PFSK-1 (cell line): ENCODE results near the gene B3GAT2.

ENCODE experiments used
- FOXP2 ChIP-seq: optimal IDR thresholded peaks from 2 replicates; pipeline ENCODE3; 2011; ENCODE audit warnings: borderline replicate concordance, control low read depth, inconsistent platforms; ENCODE audit not compliant: insufficient read depth; ENCODE audit errors: extremely low read length, extremely low read depth
- POLR2AphosphoS5 ChIP-seq: IDR thresholded peaks from 2 replicates; pipeline ENCODE4 v1.6.1; 2012; ENCODE audit warnings: low read depth, mild to moderate bottlenecking, control low read depth, low read length, moderate library complexity
- SIN3A ChIP-seq: IDR thresholded peaks from 2 replicates; pipeline ENCODE4 v1.6.1; 2012; ENCODE audit warnings: mild to moderate bottlenecking, low read length, moderate library complexity, borderline replicate concordance; ENCODE audit not compliant: insufficient read depth
- TAF1 ChIP-seq: IDR thresholded peaks from 2 replicates; pipeline ENCODE4 v1.6.1; 2012; ENCODE audit warnings: low read length, control low read depth, borderline replicate concordance; ENCODE audit not compliant: insufficient read depth
- TF ChIP-seq, protein P1 (sequence below), 2 experiments: IDR thresholded peaks; 2 replicates each; pipeline versions ENCODE4 v1.6.1 to v1.8.0; 2011 to 2012; ENCODE audit warnings: low read depth in 2 of 2, low read length in 2 of 2, control low read depth in 1 of 2, inconsistent platforms in 1 of 2, mild to moderate bottlenecking in 1 of 2, moderate library complexity in 1 of 2; ENCODE audit not compliant: insufficient read depth in 1 of 2

B3GAT2 gene

GRCh38 chr6:70886071-70886470, 70.8 kb downstream of the B3GAT2 start:
- no peak for TF ChIP-seq POLR2AphosphoS5
- TF ChIP-seq TAF1: no peak
- no peak for TF ChIP-seq SIN3A
- TF ChIP-seq FOXP2: no peak
- TF ChIP-seq, protein P1, sequence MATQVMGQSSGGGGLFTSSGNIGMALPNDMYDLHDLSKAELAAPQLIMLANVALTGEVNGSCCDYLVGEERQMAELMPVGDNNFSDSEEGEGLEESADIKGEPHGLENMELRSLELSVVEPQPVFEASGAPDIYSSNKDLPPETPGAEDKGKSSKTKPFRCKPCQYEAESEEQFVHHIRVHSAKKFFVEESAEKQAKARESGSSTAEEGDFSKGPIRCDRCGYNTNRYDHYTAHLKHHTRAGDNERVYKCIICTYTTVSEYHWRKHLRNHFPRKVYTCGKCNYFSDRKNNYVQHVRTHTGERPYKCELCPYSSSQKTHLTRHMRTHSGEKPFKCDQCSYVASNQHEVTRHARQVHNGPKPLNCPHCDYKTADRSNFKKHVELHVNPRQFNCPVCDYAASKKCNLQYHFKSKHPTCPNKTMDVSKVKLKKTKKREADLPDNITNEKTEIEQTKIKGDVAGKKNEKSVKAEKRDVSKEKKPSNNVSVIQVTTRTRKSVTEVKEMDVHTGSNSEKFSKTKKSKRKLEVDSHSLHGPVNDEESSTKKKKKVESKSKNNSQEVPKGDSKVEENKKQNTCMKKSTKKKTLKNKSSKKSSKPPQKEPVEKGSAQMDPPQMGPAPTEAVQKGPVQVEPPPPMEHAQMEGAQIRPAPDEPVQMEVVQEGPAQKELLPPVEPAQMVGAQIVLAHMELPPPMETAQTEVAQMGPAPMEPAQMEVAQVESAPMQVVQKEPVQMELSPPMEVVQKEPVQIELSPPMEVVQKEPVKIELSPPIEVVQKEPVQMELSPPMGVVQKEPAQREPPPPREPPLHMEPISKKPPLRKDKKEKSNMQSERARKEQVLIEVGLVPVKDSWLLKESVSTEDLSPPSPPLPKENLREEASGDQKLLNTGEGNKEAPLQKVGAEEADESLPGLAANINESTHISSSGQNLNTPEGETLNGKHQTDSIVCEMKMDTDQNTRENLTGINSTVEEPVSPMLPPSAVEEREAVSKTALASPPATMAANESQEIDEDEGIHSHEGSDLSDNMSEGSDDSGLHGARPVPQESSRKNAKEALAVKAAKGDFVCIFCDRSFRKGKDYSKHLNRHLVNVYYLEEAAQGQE (IDR thresholded peaks at IDR 0.05; ENCODE audit: insufficient read depth in 1 of 2, low read depth in 2 of 2, low read length in 2 of 2): no peak

- TF ChIP-seq FOXP2 (no peak), POLR2AphosphoS5 (no peak), TAF1 (no peak), SIN3A (no peak)
- TF ChIP-seq, protein P1 (IDR thresholded peaks at IDR 0.05; ENCODE audit: insufficient read depth in 1 of 2, low read depth in 2 of 2, low read length in 2 of 2): no peak
Observed at GRCh38 chr6:70884074-70884983, 72.5 kb downstream of the B3GAT2 start.

DNA sequence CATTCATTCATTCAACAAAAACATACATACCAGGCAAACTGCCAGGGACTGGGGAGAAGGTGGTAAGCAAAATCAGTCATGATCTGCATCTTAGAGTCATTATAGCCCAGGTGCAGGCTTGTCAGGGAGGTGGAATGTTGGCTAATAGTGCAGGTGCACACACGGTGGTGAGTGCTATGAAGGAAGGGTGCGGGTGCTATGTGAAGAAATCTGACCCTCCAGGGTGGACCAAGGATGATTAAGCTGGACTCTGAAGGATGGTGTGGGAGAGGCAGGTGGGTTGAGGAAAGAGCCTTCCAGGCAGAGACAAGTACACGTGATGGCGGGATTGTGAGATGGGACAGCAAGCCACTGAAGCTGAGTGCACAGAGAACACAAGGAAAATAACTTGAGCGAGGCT, 77.4 kb downstream of the B3GAT2 start:
- TF ChIP-seq FOXP2 (no peak), SIN3A (no peak), TAF1 (no peak), POLR2AphosphoS5 (no peak)
- TF ChIP-seq, protein P1 (IDR thresholded peaks at IDR 0.05; ENCODE audit: insufficient read depth in 1 of 2, low read depth in 2 of 2, low read length in 2 of 2): no peak

GRCh38 chr6:70874181-70874913, 82.5 kb downstream of the B3GAT2 start:
- TF ChIP-seq SIN3A (no peak), POLR2AphosphoS5 (no peak), TAF1 (no peak), FOXP2 (no peak)
- TF ChIP-seq, protein P1 (IDR thresholded peaks at IDR 0.05; ENCODE audit: insufficient read depth in 1 of 2, low read depth in 2 of 2, low read length in 2 of 2): no peak
